Measurements from ENCODE around the gene MXD3.
"Not testable (repeated sequence)": the region's sequence is repeated elsewhere in the genome, so short reads cannot be mapped to it uniquely, and the experiment has no call there.

The MXD3 gene

DNA sequence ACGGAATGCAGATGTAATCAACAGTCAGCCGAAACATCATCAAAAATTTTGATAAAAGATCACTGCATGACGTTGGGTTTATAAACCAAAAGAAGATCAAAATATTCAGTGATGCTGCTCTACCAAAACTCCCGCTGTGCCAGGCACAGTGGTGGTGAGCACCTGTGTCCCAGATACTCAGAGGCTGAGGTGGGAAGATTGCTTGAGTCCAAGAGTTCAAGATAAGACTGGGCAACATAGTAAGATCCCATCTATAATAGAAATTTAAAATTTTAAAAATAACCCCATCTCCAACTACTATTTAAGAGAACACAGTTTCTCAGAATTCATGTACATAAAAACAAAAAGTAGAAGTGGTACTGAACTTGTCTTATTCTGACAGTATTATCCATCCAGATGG lies 36.0 kb upstream of the MXD3 start:
- Mint-ChIP-seq H3K4me3 (peak overlapping the region in 2 of 3 experiments; percentile 40 to 46), H3K27me3 (ENCODE audit: low read depth) (peaks cover 3% of the 10 kb centered on the region), H3K36me3 (ENCODE audit: low read depth) (peaks cover 18% of the 10 kb centered on the region), H3K9me3 (no peaks in the 10 kb centered on the region), H3K27ac (no peak overlapping the region), H3K4me1 (peaks cover 35% of the 10 kb centered on the region)
- TF ChIP-seq, protein P1, sequence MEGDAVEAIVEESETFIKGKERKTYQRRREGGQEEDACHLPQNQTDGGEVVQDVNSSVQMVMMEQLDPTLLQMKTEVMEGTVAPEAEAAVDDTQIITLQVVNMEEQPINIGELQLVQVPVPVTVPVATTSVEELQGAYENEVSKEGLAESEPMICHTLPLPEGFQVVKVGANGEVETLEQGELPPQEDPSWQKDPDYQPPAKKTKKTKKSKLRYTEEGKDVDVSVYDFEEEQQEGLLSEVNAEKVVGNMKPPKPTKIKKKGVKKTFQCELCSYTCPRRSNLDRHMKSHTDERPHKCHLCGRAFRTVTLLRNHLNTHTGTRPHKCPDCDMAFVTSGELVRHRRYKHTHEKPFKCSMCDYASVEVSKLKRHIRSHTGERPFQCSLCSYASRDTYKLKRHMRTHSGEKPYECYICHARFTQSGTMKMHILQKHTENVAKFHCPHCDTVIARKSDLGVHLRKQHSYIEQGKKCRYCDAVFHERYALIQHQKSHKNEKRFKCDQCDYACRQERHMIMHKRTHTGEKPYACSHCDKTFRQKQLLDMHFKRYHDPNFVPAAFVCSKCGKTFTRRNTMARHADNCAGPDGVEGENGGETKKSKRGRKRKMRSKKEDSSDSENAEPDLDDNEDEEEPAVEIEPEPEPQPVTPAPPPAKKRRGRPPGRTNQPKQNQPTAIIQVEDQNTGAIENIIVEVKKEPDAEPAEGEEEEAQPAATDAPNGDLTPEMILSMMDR (IDR thresholded peaks at IDR 0.05; ENCODE audit: unreplicated experiment in 3 of 3) = no peak

DNA sequence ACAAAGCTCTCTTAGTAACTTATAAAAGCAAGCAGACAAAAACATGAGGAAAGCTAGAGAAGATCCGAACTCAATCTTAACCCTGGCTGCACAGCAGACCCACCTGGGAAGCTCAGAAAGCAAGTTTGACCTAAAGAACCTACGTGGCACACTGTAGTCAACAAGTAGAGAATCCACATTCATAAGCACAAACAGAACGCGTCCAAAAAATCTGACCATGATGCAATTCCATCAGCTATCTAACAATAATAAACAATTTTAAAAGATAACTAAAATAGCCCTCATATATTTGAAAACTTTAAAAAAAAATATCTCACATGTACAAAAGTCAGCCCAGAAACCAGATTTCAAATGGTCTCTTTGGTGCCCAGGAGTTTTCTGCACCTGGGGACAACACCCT lies 35.1 kb upstream of the MXD3 start:
- peak overlapping the region in 1 of 3 experiments; percentile 38 for H3K4me3 Mint-ChIP-seq
- no peak overlapping the region for H3K27ac Mint-ChIP-seq
- peaks cover 19% of the 10 kb centered on the region for H3K36me3 Mint-ChIP-seq (ENCODE audit: low read depth)
- H3K27me3 Mint-ChIP-seq (ENCODE audit: low read depth) = peaks cover 3% of the 10 kb centered on the region
- TF ChIP-seq, protein P1 (IDR thresholded peaks at IDR 0.05; ENCODE audit: unreplicated experiment in 3 of 3) = no peak
- H3K4me1 Mint-ChIP-seq = peaks cover 31% of the 10 kb centered on the region
- no peaks in the 10 kb centered on the region for H3K9me3 Mint-ChIP-seq

DNA sequence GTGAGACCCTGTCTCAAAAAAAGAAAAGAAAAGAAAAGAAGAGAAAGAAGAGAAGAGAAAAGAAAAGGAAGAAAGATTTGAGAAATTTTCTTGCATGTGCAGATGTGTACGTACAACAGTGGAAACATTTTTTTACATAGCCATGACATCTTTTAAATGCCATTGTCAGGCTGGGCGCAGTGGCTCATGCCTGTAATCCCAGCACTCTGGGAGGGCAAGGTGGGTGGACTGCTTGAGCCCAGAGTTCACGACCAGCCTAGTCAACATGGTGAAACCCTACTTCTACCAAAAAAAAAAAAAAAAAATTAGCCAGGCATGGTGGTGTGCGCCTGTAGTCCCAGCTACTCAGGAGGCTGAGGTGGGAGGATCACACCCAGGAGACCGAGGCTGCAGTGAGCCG lies 33.2 kb upstream of the MXD3 start:
- Mint-ChIP-seq H3K27ac (no peak overlapping the region), H3K9me3 (no peaks in the 10 kb centered on the region), H3K4me1 (peaks cover 16% of the 10 kb centered on the region), H3K36me3 (ENCODE audit: low read depth) (peaks cover 29% of the 10 kb centered on the region), H3K4me3 (no peak overlapping the region), H3K27me3 (ENCODE audit: low read depth) (peaks cover 3% of the 10 kb centered on the region)
- TF ChIP-seq, protein P1 (IDR thresholded peaks at IDR 0.05; ENCODE audit: unreplicated experiment in 3 of 3) = no peak

DNA sequence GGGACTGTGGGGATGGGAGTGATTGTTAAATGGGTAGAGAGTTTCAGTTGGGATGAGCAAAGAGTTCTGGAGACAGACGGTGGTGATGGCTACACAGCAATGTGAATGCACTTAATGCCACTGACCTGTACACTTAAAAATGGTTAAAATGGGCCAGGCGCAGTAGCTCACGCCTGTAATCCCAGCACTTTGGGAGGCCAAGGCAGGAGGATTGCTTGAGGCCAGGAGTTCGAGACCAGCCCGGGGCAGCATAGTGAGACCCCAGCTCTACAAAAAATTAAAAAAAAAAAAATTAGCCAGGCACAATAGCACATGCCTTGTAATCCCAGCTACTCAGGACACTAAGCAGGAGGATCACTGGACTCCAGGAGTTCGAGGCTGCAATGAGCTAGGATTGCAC lies 32.1 kb upstream of the MXD3 start:
- TF ChIP-seq, protein P1 (IDR thresholded peaks at IDR 0.05; ENCODE audit: unreplicated experiment in 3 of 3) = no peak
- Mint-ChIP-seq H3K27ac (no peak overlapping the region), H3K36me3 (ENCODE audit: low read depth) (peaks cover 35% of the 10 kb centered on the region), H3K4me1 (peaks cover 6% of the 10 kb centered on the region), H3K9me3 (no peaks in the 10 kb centered on the region), H3K27me3 (ENCODE audit: low read depth) (no peaks in the 10 kb centered on the region), H3K4me3 (no peak overlapping the region)

DNA sequence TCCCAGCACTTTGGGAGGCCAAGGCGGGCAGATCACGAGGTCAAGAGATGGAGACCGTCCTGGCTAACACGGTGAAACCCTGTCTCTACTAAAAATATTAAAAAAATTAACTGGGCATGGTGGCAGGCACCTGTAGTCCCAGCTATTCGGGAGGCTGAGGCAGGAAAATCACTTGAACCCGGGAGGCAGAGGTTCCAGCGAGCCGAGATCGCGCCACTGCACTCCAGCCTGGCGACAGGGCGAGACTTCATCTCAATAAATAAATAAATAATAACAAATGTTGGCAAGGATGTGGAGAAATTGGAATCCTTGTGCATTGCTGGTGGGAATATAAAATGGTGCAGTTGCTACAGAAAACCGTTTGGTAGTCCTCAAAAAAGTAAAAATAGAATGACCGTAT lies 31.3 kb upstream of the MXD3 start:
- H3K27ac Mint-ChIP-seq; H3K27me3 Mint-ChIP-seq (ENCODE audit: low read depth); H3K4me1 Mint-ChIP-seq; H3K4me3 Mint-ChIP-seq; H3K9me3 Mint-ChIP-seq: not testable (repeated sequence)
- peaks cover 35% of the 10 kb centered on the region for H3K36me3 Mint-ChIP-seq (ENCODE audit: low read depth)

DNA sequence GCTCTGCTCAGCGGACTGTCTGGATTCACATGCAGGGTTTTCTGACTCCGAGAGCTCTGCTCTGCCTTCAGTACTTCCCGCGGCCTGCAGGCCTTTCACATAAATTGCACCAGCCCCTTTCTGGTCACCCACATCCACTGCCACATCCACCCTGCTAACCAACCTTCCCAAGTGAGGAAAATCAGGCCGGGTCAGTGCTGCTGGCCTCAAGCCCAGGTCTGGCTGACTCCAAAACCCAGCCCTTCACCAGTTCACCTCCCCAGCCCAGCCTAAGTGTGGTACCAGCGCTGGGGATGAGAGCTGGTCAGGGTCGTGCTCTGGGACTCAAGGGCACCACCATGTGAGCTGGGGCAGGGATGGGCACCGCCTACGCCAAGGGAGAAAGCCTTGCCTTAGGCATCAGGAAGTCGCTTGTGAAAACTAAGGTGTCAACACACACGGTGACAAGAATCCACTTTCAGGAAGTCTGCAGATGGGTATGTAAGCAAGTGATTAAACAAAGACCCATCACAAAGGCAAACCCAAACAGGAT lies 27.5 kb upstream of the MXD3 start:
- H3K9me3 Mint-ChIP-seq = no peaks in the 10 kb centered on the region
- H3K4me3 Mint-ChIP-seq = no peak overlapping the region
- TF ChIP-seq, protein P1 (IDR thresholded peaks at IDR 0.05; ENCODE audit: unreplicated experiment in 3 of 3) = no peak
- no peaks in the 10 kb centered on the region for H3K4me1 Mint-ChIP-seq
- H3K36me3 Mint-ChIP-seq (ENCODE audit: low read depth) = peaks cover 40% of the 10 kb centered on the region
- H3K27me3 Mint-ChIP-seq (ENCODE audit: low read depth) = no peaks in the 10 kb centered on the region
- no peak overlapping the region for H3K27ac Mint-ChIP-seq
